Ovary (tissue), 3 donors: ENCODE data around the gene IL22RA2.

Experiments
- EP300 ChIP-seq: sonication (generic); formaldehyde crosslinking; IDR thresholded peaks from one replicate; pipeline ENCODE4 v1.6.1; 2017; ENCODE audit warnings: antibody characterized with exemption
- POLR2A ChIP-seq: fragments of 450-650 bp; IDR thresholded peaks from one replicate; pipeline ENCODE4 v1.6.1; 2017; ENCODE audit warnings: antibody characterized with exemption, mild to moderate bottlenecking, moderate library complexity
- TF ChIP-seq, protein P1 (sequence below), 3 donors: fragments of 450-650 bp in 2 of 3; fragments of 200-600 bp in 1 of 3; IDR thresholded peaks; one replicate each; pipeline versions ENCODE4 v1.5.1 to v1.8.0; 2016 to 2022; ENCODE audit warnings: antibody characterized with exemption in 3 of 3, mild to moderate bottlenecking in 1 of 3
- donor health status: DM: no; HTN: no; CAD: no.

DNA sequence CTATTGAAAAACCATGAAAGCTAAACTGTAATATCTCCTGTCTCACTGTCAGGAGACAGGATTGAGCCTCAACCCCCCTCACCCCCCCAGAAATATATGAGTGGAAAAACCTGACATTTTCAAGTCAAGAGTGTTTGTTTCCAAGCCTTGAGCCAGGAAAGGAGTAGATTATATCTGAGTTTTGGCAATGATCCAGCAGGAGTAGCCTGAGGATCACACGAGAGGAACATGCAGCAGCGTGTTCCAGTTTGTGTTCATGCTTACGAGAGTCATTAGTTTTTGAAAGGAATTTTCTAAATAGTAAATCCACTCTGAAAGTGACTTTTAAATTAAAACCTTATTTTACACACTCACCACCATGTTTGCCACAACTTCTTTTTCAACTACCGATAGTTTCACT, 15.8 kb downstream of the IL22RA2 start:
- TF ChIP-seq, protein P1, sequence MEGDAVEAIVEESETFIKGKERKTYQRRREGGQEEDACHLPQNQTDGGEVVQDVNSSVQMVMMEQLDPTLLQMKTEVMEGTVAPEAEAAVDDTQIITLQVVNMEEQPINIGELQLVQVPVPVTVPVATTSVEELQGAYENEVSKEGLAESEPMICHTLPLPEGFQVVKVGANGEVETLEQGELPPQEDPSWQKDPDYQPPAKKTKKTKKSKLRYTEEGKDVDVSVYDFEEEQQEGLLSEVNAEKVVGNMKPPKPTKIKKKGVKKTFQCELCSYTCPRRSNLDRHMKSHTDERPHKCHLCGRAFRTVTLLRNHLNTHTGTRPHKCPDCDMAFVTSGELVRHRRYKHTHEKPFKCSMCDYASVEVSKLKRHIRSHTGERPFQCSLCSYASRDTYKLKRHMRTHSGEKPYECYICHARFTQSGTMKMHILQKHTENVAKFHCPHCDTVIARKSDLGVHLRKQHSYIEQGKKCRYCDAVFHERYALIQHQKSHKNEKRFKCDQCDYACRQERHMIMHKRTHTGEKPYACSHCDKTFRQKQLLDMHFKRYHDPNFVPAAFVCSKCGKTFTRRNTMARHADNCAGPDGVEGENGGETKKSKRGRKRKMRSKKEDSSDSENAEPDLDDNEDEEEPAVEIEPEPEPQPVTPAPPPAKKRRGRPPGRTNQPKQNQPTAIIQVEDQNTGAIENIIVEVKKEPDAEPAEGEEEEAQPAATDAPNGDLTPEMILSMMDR (IDR thresholded peaks at IDR 0.05) = no peak
- TF ChIP-seq EP300 = no peak
- TF ChIP-seq POLR2A = no peak
